Caco-2 (cell line): ENCODE results near the gene S100A2. TPM values are rescaled to one million over a fixed set of nuclear protein-coding genes. Genes with fewer than 3 reads are reported as not detected.

Experiments
- BruUV-seq: library from RNA; stranded (reverse); fragments of 400-500 nt; replicated peaks from 2 replicates; lab custom pipeline; 2021; lab: Mats Ljungman, UMichigan
- CTCF ChIA-PET: fragments of 300-600 bp; sonication (Branson Sonifier 250); formaldehyde crosslinking; loops from one replicate; lab custom pipeline; 2022; ENCODE audit warnings: antibody characterized with exemption; lab: Charles Lee
- POLR2A ChIA-PET: fragments of 300-600 bp; sonication (Branson Sonifier 250); formaldehyde crosslinking; loops from one replicate; lab custom pipeline; 2022; ENCODE audit warnings: antibody characterized with exemption; lab: Charles Lee
- DNase-seq, 2 experiments: peaks; one replicate each; pipeline versions ENCODE4 v3.0.0 to v3.0.0-alpha.2; 2020 to 2022
- H3K27me3 ChIP-seq: replicated peaks from 2 replicates; pipeline ENCODE4 v1.6.0; 2011; ENCODE audit warnings: low read length; ENCODE audit not compliant: control insufficient read depth, insufficient read depth
- H3K36me3 ChIP-seq: 2 replicates; pipeline ENCODE4 v1.5.1; 2011; ENCODE audit warnings: low read length; ENCODE audit not compliant: control insufficient read depth, insufficient read depth
- H3K4me1 ChIP-seq: fragments of 250-450 bp; sonication (Bioruptor Pico); 2 replicates; pipeline ENCODE4 v1.5.1; 2020; ENCODE audit warnings: mild to moderate bottlenecking
- H3K4me3 ChIP-seq: 2 replicates; pipeline ENCODE4 v1.5.1; 2011; ENCODE audit warnings: low read depth, mild to moderate bottlenecking, control low read depth, low read length
- H3K9me3 ChIP-seq: fragments of 250-450 bp; sonication (Bioruptor Pico); 2 replicates; pipeline ENCODE4 v1.5.1; 2020; ENCODE audit warnings: mild to moderate bottlenecking, moderate library complexity
- H3K27ac Mint-ChIP-seq: one replicate; pipeline ENCODE4 v1.8.0; 2022; ENCODE audit warnings: mixed read lengths; ENCODE audit not compliant: unreplicated experiment
- H3K27me3 Mint-ChIP-seq: one replicate; pipeline ENCODE4 v1.8.0; 2022; ENCODE audit warnings: mixed read lengths; ENCODE audit not compliant: insufficient read depth, unreplicated experiment
- H3K36me3 Mint-ChIP-seq: one replicate; pipeline ENCODE4 v1.8.0; 2022; ENCODE audit warnings: mild to moderate bottlenecking, mixed read lengths; ENCODE audit not compliant: insufficient read depth, unreplicated experiment
- H3K4me1 Mint-ChIP-seq: one replicate; pipeline ENCODE4 v1.8.0; 2022; ENCODE audit warnings: low read depth, mixed read lengths; ENCODE audit not compliant: unreplicated experiment
- H3K4me3 Mint-ChIP-seq: one replicate; pipeline ENCODE4 v1.8.0; 2022; ENCODE audit warnings: mild to moderate bottlenecking, moderate library complexity, mixed read lengths; ENCODE audit not compliant: unreplicated experiment
- H3K9me3 Mint-ChIP-seq: one replicate; pipeline ENCODE4 v1.8.0; 2022; ENCODE audit warnings: mixed read lengths; ENCODE audit not compliant: unreplicated experiment
- CTCF ChIP-seq, 2 experiments: fragments of 200-600 bp in 1 of 2; IDR thresholded peaks; 1 replicate in 1 of 2; 2 replicates in 1 of 2; pipeline versions ENCODE4 v1.5.1 to v1.8.0; 2011 to 2022; ENCODE audit warnings: antibody characterized with exemption in 1 of 2, control low read depth in 1 of 2, inconsistent platforms in 1 of 2, low read depth in 1 of 2, low read length in 1 of 2, mild to moderate bottlenecking in 1 of 2, moderate library complexity in 1 of 2; ENCODE audit not compliant: insufficient read depth in 1 of 2, severe bottlenecking in 1 of 2, unreplicated experiment in 1 of 2
- intact Hi-C: fragments of 100-400 bp; cut with micrococcal nuclease; formaldehyde crosslinking; loops from one replicate; pipeline ENCODE4 v1.10.0; 2022; ENCODE audit not compliant: unreplicated experiment
- total RNA-seq: library from RNA; stranded (reverse); gene quantifications from 2 replicates; pipeline ENCODE4 v1.2.3, GENCODE V29; 2022

The S100A2 gene
- total RNA-seq, 1 experiment from 2014 or later: 2.4 TPM

- H3K9me3 Mint-ChIP-seq: no peaks in the 10 kb centered on the region
- peaks cover 47% of the 10 kb centered on the region for H3K4me1 Mint-ChIP-seq
- intact Hi-C loops: no loop called here
- ChIA-PET CTCF (interaction anchor here (0.6 to 1.1 kb wide), 2 partner anchors 14 to 24 kb away, joined by 3 read pairs; partner anchors contain the start of gene S100A6), POLR2A (no interaction called here)
- TF ChIP-seq CTCF (IDR thresholded peaks at IDR 0.05; ENCODE audit: insufficient read depth in 1 of 2, low read depth in 1 of 2, low read length in 1 of 2, severe bottlenecking in 1 of 2, unreplicated experiment in 1 of 2): no peak
- no peaks in the 10 kb centered on the region for H3K9me3 ChIP-seq
- H3K27ac Mint-ChIP-seq: no peak overlapping the region
- peaks cover 52% of the 10 kb centered on the region for H3K4me1 ChIP-seq
- H3K27me3 Mint-ChIP-seq: no peaks in the 10 kb centered on the region
- H3K36me3 ChIP-seq: no peaks in the 10 kb centered on the region
- BruUV-seq: no TSS peak
- no peaks in the 10 kb centered on the region for H3K27me3 ChIP-seq
- no peak for DNase-seq
- H3K4me3 ChIP-seq: no peak overlapping the region
- H3K4me3 Mint-ChIP-seq: no peak overlapping the region
- peaks cover 4% of the 10 kb centered on the region for H3K36me3 Mint-ChIP-seq
Measured at GRCh38 chr1:153550398-153550758, 15.3 kb downstream of the S100A2 start.

GRCh38 chr1:153549741-153550397 is 15.8 kb downstream of the S100A2 start:
- Histone ChIP-seq H3K4me3 (no peak overlapping the region), H3K9me3 (no peaks in the 10 kb centered on the region), H3K27me3 (no peaks in the 10 kb centered on the region), H3K4me1 (peaks cover 57% of the 10 kb centered on the region), H3K36me3 (no peaks in the 10 kb centered on the region)
- no peak for TF ChIP-seq CTCF (IDR thresholded peaks at IDR 0.05; ENCODE audit: insufficient read depth in 1 of 2, low read depth in 1 of 2, low read length in 1 of 2, severe bottlenecking in 1 of 2, unreplicated experiment in 1 of 2)
- ChIA-PET CTCF (interaction anchor here (0.6 to 1.1 kb wide), 2 partner anchors 14 to 24 kb away, joined by 3 read pairs; partner anchors contain the start of gene S100A6), POLR2A (no interaction called here)
- H3K4me1 Mint-ChIP-seq: peaks cover 52% of the 10 kb centered on the region
- H3K9me3 Mint-ChIP-seq: no peaks in the 10 kb centered on the region
- no peak for DNase-seq
- H3K36me3 Mint-ChIP-seq: peaks cover 6% of the 10 kb centered on the region
- peak overlapping the region; percentile 95 for H3K27ac Mint-ChIP-seq
- intact Hi-C loops: no loop called here
- H3K4me3 Mint-ChIP-seq: no peak overlapping the region
- no TSS peak for BruUV-seq
- no peaks in the 10 kb centered on the region for H3K27me3 Mint-ChIP-seq

- H3K27ac Mint-ChIP-seq: peak within 1 kb of the TSS; percentile 95
- no peak for TF ChIP-seq CTCF (IDR thresholded peaks at IDR 0.05; ENCODE audit: insufficient read depth in 1 of 2, low read depth in 1 of 2, low read length in 1 of 2, severe bottlenecking in 1 of 2, unreplicated experiment in 1 of 2)
- no peaks in the 10 kb centered on the region for H3K9me3 Mint-ChIP-seq
- Histone ChIP-seq H3K4me1 (peaks cover 65% of the 10 kb centered on the region), H3K27me3 (no peaks in the 10 kb centered on the region), H3K9me3 (no peaks in the 10 kb centered on the region), H3K4me3 (no peak within 1 kb of the TSS), H3K36me3 (no peaks in the 10 kb centered on the region)
- peaks cover 61% of the 10 kb centered on the region for H3K4me1 Mint-ChIP-seq
- no peak within 1 kb of the TSS for H3K4me3 Mint-ChIP-seq
- DNase-seq: no peak
- POLR2A ChIA-PET: interaction anchor here (0.9 kb wide), 1 partner anchor 29 kb away, joined by 3 read pairs; no protein-coding TSS in a partner anchor
- intact Hi-C loops: no loop called here
- no TSS peak for BruUV-seq
- CTCF ChIA-PET: interaction anchor here (1.2 kb wide), 1 partner anchor 28 kb away, joined by 3 read pairs; no protein-coding TSS in a partner anchor
- H3K36me3 Mint-ChIP-seq: peaks cover 6% of the 10 kb centered on the region
- H3K27me3 Mint-ChIP-seq: no peaks in the 10 kb centered on the region
Measured at GRCh38 chr1:153548722-153549688, 16.6 kb downstream of the S100A2 start, which contains the start of gene S100A3. TSS of gene S100A3 (minus strand) at chr1:153549258. CDS start at chr1:153548485, 773 bp downstream.
